GM12878 (cell line): ENCODE results near the gene GM2A. TPM values are rescaled to one million over a fixed set of nuclear protein-coding genes. Genes with fewer than 3 reads are reported as not detected.

Experiments used
- BCL3 ChIP-seq: IDR thresholded peaks from 2 replicates; pipeline ENCODE4 v1.6.1; 2011; ENCODE audit warnings: borderline replicate concordance, low read depth, mild to moderate bottlenecking, moderate library complexity, low read length; ENCODE audit not compliant: insufficient read depth, poor library complexity, severe bottlenecking
- CBX3 ChIP-seq: fragments of 200-600 bp; sonication (generic); IDR thresholded peaks from 2 replicates; pipeline ENCODE4 v1.6.1; 2016; ENCODE audit warnings: low read depth, borderline replicate concordance
- CEBPB ChIP-seq, 2 experiments: fragments of 150-350 bp in 1 of 2; IDR thresholded peaks; 2 replicates each; pipeline ENCODE4 v1.6.1; 2012 to 2014; ENCODE audit warnings: low read depth in 2 of 2, low read length in 2 of 2, borderline replicate concordance in 1 of 2, inconsistent platforms in 1 of 2
- E4F1 ChIP-seq: fragments of 450-650 bp; IDR thresholded peaks from 2 replicates; pipeline ENCODE4 v1.6.1; 2018; ENCODE audit warnings: borderline replicate concordance, mild to moderate bottlenecking; ENCODE audit not compliant: partially characterized antibody
- FOXK2 ChIP-seq: fragments of 450-650 bp; IDR thresholded peaks from 2 replicates; pipeline ENCODE4 v1.6.1; 2017; ENCODE audit warnings: mild to moderate bottlenecking, moderate library complexity
- HSF1 ChIP-seq: fragments of 150-350 bp; IDR thresholded peaks from 2 replicates; pipeline ENCODE4 v1.6.1; 2014; ENCODE audit warnings: mild to moderate bottlenecking, low read depth, low read length
- IRF4 ChIP-seq: IDR thresholded peaks from 2 replicates; pipeline ENCODE4 v1.6.1; 2011; ENCODE audit warnings: low read depth, low read length
- IRF5 ChIP-seq: fragments of 450-650 bp; IDR thresholded peaks from 2 replicates; pipeline ENCODE4 v1.6.1; 2017; ENCODE audit warnings: borderline replicate concordance
- JUND ChIP-seq: IDR thresholded peaks from 2 replicates; pipeline ENCODE4 v1.6.1; 2012; ENCODE audit warnings: low read depth, mild to moderate bottlenecking, low read length, improper control_type of control experiment, moderate library complexity
- MTA2 ChIP-seq: fragments of 450-650 bp; IDR thresholded peaks from 2 replicates; pipeline ENCODE4 v1.6.1; 2016; ENCODE audit warnings: low read depth, mild to moderate bottlenecking, moderate library complexity
- NKRF ChIP-seq: fragments of 450-650 bp; conservative IDR thresholded peaks from 2 replicates; pipeline ENCODE4 v1.6.1; 2017; ENCODE audit warnings: mild to moderate bottlenecking, moderate library complexity
- PAX5 ChIP-seq: IDR thresholded peaks from 2 replicates; pipeline ENCODE4 v1.6.1; 2011; ENCODE audit warnings: low read depth, low read length, borderline replicate concordance
- PML ChIP-seq: IDR thresholded peaks from 2 replicates; pipeline ENCODE4 v1.6.1; 2012; ENCODE audit warnings: low read length, inconsistent platforms
- POLR2AphosphoS2 ChIP-seq: IDR thresholded peaks from 2 replicates; pipeline ENCODE4 v1.6.1; 2011; ENCODE audit warnings: low read depth, mild to moderate bottlenecking, low read length, improper control_type of control experiment, moderate library complexity
- RAD21 ChIP-seq: IDR thresholded peaks from 2 replicates; pipeline ENCODE4 v1.6.1; 2011; ENCODE audit warnings: mild to moderate bottlenecking, low read depth, low read length, moderate library complexity; ENCODE audit not compliant: insufficient read depth
- RELA ChIP-seq: fragments of 450-650 bp; IDR thresholded peaks from 2 replicates; pipeline ENCODE4 v1.8.0; 2014; ENCODE audit warnings: borderline replicate concordance; ENCODE audit not compliant: partially characterized antibody
- SKIL ChIP-seq: fragments of 450-650 bp; IDR thresholded peaks from 2 replicates; pipeline ENCODE4 v1.6.1; 2017; ENCODE audit warnings: mild to moderate bottlenecking, low read depth, inconsistent platforms; ENCODE audit not compliant: poor library complexity, severe bottlenecking
- SREBF1 ChIP-seq: IDR thresholded peaks from 2 replicates; pipeline ENCODE4 v1.6.1; 2012; ENCODE audit warnings: mild to moderate bottlenecking, low read length
- TCF3 ChIP-seq: IDR thresholded peaks from 2 replicates; pipeline ENCODE4 v1.6.1; 2012; ENCODE audit warnings: low read depth, mild to moderate bottlenecking, low read length, borderline replicate concordance; ENCODE audit not compliant: insufficient read depth
- polyA plus RNA-seq, 11 experiments: library from polyadenylated mRNA; depleted of rRNA in 4 of 11; unstranded in 6 of 11; stranded (reverse) in 5 of 11; fragments of >200 nt; fragmentation: Nextera tagmentation in 4 of 11; fragmentation: Illumina TruSeq in 1 of 11; extraction: Ambion mirVana in 4 of 11; extraction: Trizol in 1 of 11; gene quantifications; 1 replicate in 1 of 11; 2 replicates in 10 of 11; pipeline versions ENCODE4 v1.2.1 to v1.2.3, GENCODE V29; 2011 to 2016; ENCODE audit warnings: inconsistent platforms in 2 of 11, missing spikeins in 2 of 11, low read depth in 1 of 11
- total RNA-seq, 4 experiments: library from RNA; depleted of rRNA in 3 of 4; stranded (reverse); fragments of >200 nt in 3 of 4; fragmentation: Illumina TruSeq in 1 of 4; extraction: Trizol in 1 of 4; gene quantifications; 2 replicates each; pipeline versions ENCODE4 v1.2.1 to v1.2.3, GENCODE V29; 2013 to 2021

The GM2A gene
- total and polyA plus RNA-seq, 10 of the 15 experiments (the other 5 are each of a cell fraction or from before 2014, with no cell fraction given), result 33.6 to 106 (median 68.2) TPM

GRCh38 chr5:151257731-151258181 is 4.8 kb downstream of the GM2A start (continued):
- no peak for TF ChIP-seq HSF1
- TF ChIP-seq JUND, result no peak
- TF ChIP-seq IRF4, result no peak
- TF ChIP-seq SKIL, result no peak
- no peak for TF ChIP-seq PML
- TF ChIP-seq RAD21, result no peak
- no peak for TF ChIP-seq E4F1
- no peak for TF ChIP-seq SREBF1
- no peak for TF ChIP-seq RELA
- TF ChIP-seq TCF3, result no peak
- TF ChIP-seq NKRF, result no peak
- no peak for TF ChIP-seq CBX3
- no peak for TF ChIP-seq IRF5
- no peak for TF ChIP-seq POLR2AphosphoS2
- no peak for TF ChIP-seq MTA2
- TF ChIP-seq CEBPB (IDR thresholded peaks at IDR 0.05; ENCODE audit: borderline replicate concordance in 1 of 2, low read depth in 2 of 2, low read length in 2 of 2), result no peak
- TF ChIP-seq PAX5, result no peak
- TF ChIP-seq BCL3, result no peak
- TF ChIP-seq FOXK2, result no peak
